ENCODE results near the gene ANKS1A.
"Not testable (repeated sequence)": the region's sequence is repeated elsewhere in the genome, so short reads cannot be mapped to it uniquely, and the experiment has no call there.

The ANKS1A gene

GRCh38 chr6:35138191-35138590, 249.1 kb downstream of the ANKS1A start:
- not testable (repeated sequence) for DNase-seq

- no peak for DNase-seq
These were observed 250.4 kb downstream of the ANKS1A start for GRCh38 chr6:35139470-35139869.

GRCh38 chr6:35139924-35140638, 251.0 kb downstream of the ANKS1A start:
- DNase-seq = peak in 3 of 5 donors; percentile 24 to 65 (median 34)

GRCh38 chr6:35140639-35141006, 251.6 kb downstream of the ANKS1A start:
- no peak for DNase-seq
